IMR-90 (cell line): ENCODE data around the gene RCE1. TPM values are rescaled to one million over a fixed set of nuclear protein-coding genes. Genes with fewer than 3 reads are reported as not detected.

Experiments
- ATAC-seq: fragments of 200-7000 bp; cut with Tn5 transposase; 2 replicates; pipeline ENCODE4 v1.9.1; 2020; ENCODE audit warnings: low read depth, mild to moderate bottlenecking, moderate library complexity
- BruUV-seq: library from RNA; stranded (reverse); fragments of 400-500 nt; replicated peaks from 2 replicates; lab custom pipeline; 2021; lab: Mats Ljungman, UMichigan
- CTCF ChIA-PET: fragments of 300-600 bp; formaldehyde crosslinking; extraction: SDS; loops from one replicate; lab custom pipeline; 2021; ENCODE audit warnings: antibody characterized with exemption; lab: Yijun Ruan, JAX
- POLR2A ChIA-PET: fragments of 300-600 bp; sonication (Branson Sonifier 250); formaldehyde crosslinking; loops from one replicate; lab custom pipeline; 2022; ENCODE audit warnings: antibody characterized with exemption; ENCODE audit not compliant: unreplicated experiment; lab: Charles Lee
- DNase-seq: peaks from one replicate; pipeline ENCODE4 v3.0.0; 2013
- H2AFZ ChIP-seq: replicated peaks from 2 replicates; pipeline ENCODE3; 2013; ENCODE audit warnings: low read length, mild to moderate bottlenecking; ENCODE audit not compliant: poor library complexity
- H2AK5ac ChIP-seq: 2 replicates; pipeline ENCODE4 v1.6.1; 2013; ENCODE audit warnings: low read depth, low read length, inconsistent platforms
- H2AK9ac ChIP-seq: replicated peaks from 2 replicates; pipeline ENCODE3; 2013; ENCODE audit warnings: mild to moderate bottlenecking, low read depth, low read length, moderate library complexity; ENCODE audit not compliant: poor library complexity
- H2BK120ac ChIP-seq: 2 replicates; pipeline ENCODE4 v1.6.1; 2013; ENCODE audit warnings: low read depth, low read length, inconsistent platforms
- H2BK15ac ChIP-seq: 3 replicates; pipeline ENCODE4 v1.6.1; 2013; ENCODE audit warnings: low read depth, low read length, inconsistent platforms
- H2BK20ac ChIP-seq: 2 replicates; pipeline ENCODE4 v1.6.1; 2013; ENCODE audit warnings: low read depth, mild to moderate bottlenecking, inconsistent platforms, low read length, moderate library complexity
- H2BK5ac ChIP-seq: 2 replicates; pipeline ENCODE4 v1.6.1; 2013; ENCODE audit warnings: mild to moderate bottlenecking, low read depth, low read length, inconsistent platforms; ENCODE audit not compliant: poor library complexity, severe bottlenecking
- H3K14ac ChIP-seq: replicated peaks from 2 replicates; pipeline ENCODE4 v1.6.1; 2013; ENCODE audit warnings: low read depth, low read length, inconsistent platforms
- H3K18ac ChIP-seq: 2 replicates; pipeline ENCODE4 v1.6.1; 2013; ENCODE audit warnings: low read depth, low read length, control low read depth
- H3K23ac ChIP-seq: 2 replicates; pipeline ENCODE4 v1.6.1; 2013; ENCODE audit warnings: low read depth, low read length, inconsistent platforms
- H3K27ac ChIP-seq: 2 replicates; pipeline ENCODE4 v1.5.1; 2013; ENCODE audit warnings: mild to moderate bottlenecking, control low read depth, low read length; ENCODE audit not compliant: insufficient read depth
- H3K27me3 ChIP-seq: 2 replicates; pipeline ENCODE4 v1.6.1; 2013; ENCODE audit warnings: low read length; ENCODE audit not compliant: control insufficient read depth, insufficient read depth
- H3K36me3 ChIP-seq: 2 replicates; pipeline ENCODE4 v1.6.1; 2013; ENCODE audit warnings: low read length, mixed read lengths; ENCODE audit not compliant: control insufficient read depth, insufficient read depth
- H3K4ac ChIP-seq: 2 replicates; pipeline ENCODE4 v1.6.1; 2013; ENCODE audit warnings: low read depth, low read length, inconsistent platforms
- H3K4me1 ChIP-seq: 2 replicates; pipeline ENCODE4 v1.6.1; 2013; ENCODE audit warnings: low read length, mixed read lengths; ENCODE audit not compliant: control insufficient read depth, insufficient read depth
- H3K4me2 ChIP-seq: 2 replicates; pipeline ENCODE4 v1.6.1; 2013; ENCODE audit warnings: low read depth, mild to moderate bottlenecking, control low read depth, low read length, moderate library complexity
- H3K4me3 ChIP-seq: 2 replicates; pipeline ENCODE4 v1.5.1; 2013; ENCODE audit warnings: low read depth, mild to moderate bottlenecking, control low read depth, low read length, moderate library complexity; ENCODE audit not compliant: insufficient read depth
- H3K56ac ChIP-seq: 2 replicates; pipeline ENCODE4 v1.6.1; 2013; ENCODE audit warnings: low read length, inconsistent platforms; ENCODE audit not compliant: insufficient read depth; ENCODE audit errors: extremely low read depth
- H3K79me1 ChIP-seq, 2 experiments: 2 replicates each; pipeline ENCODE4 v1.6.1; 2013; ENCODE audit warnings: low read length in 2 of 2, inconsistent platforms in 1 of 2, low read depth in 1 of 2
- H3K9ac ChIP-seq: 2 replicates; pipeline ENCODE4 v1.6.1; 2013; ENCODE audit warnings: low read depth, low read length, control low read depth
- H3K9me1 ChIP-seq: 2 replicates; pipeline ENCODE4 v1.6.1; 2013; ENCODE audit warnings: low read length, inconsistent platforms; ENCODE audit not compliant: insufficient read depth
- H3K9me3 ChIP-seq: 2 replicates; pipeline ENCODE4 v1.6.1; 2013; ENCODE audit warnings: low read length; ENCODE audit not compliant: control insufficient read depth, insufficient read depth
- H4K20me1 ChIP-seq: 2 replicates; pipeline ENCODE4 v1.6.1; 2013; ENCODE audit warnings: low read length, inconsistent platforms; ENCODE audit not compliant: insufficient read depth
- H4K5ac ChIP-seq: 2 replicates; pipeline ENCODE4 v1.6.1; 2013; ENCODE audit warnings: mild to moderate bottlenecking, low read depth, low read length, control low read depth
- H4K8ac ChIP-seq, 2 experiments: 2 replicates each; pipeline ENCODE4 v1.6.1; 2013; ENCODE audit warnings: low read depth in 2 of 2, low read length in 2 of 2, control low read depth in 1 of 2, inconsistent platforms in 1 of 2
- H4K91ac ChIP-seq: 2 replicates; pipeline ENCODE4 v1.6.1; 2013; ENCODE audit warnings: low read depth, low read length, inconsistent platforms; ENCODE audit not compliant: insufficient read depth
- MAZ ChIP-seq: IDR thresholded peaks from 2 replicates; pipeline ENCODE4 v1.6.1; 2012; ENCODE audit warnings: low read depth, mild to moderate bottlenecking, low read length, improper control_type of control experiment, moderate library complexity, borderline replicate concordance
- NFE2L2 ChIP-seq: fragments of 150-350 bp; IDR thresholded peaks from 2 replicates; pipeline ENCODE4 v1.6.1; 2016; ENCODE audit warnings: low read depth, mild to moderate bottlenecking, low read length
- POLR2A ChIP-seq: IDR thresholded peaks from 2 replicates; pipeline ENCODE4 v1.6.1; 2012; ENCODE audit warnings: mild to moderate bottlenecking, low read depth, low read length
- USF2 ChIP-seq: fragments of 150-350 bp; IDR thresholded peaks from 2 replicates; pipeline ENCODE4 v1.6.1; 2017; ENCODE audit warnings: mild to moderate bottlenecking, antibody characterized with exemption, low read length, low read depth
- WGBS, 2 experiments: methylation state at CpG; one replicate each; pipeline versions ENCODE4 v1.1.5 to v1.1.7; 2013; ENCODE audit warnings: missing lambda C conversion rate in 2 of 2; ENCODE audit not compliant: insufficient read length in 1 of 2; ENCODE audit errors: extremely low coverage in 2 of 2; 5-methylcytosine and 5-hydroxymethylcytosine counted together
- dilution Hi-C: fragments of 300-500 bp; cut with HindIII; formaldehyde crosslinking; loops from one replicate; pipeline ENCODE4 v1.14.3; 2018; ENCODE audit warnings: low sequenced_read_pairs; ENCODE audit not compliant: unreplicated experiment
- in situ Hi-C: fragments of 300-500 bp; cut with MboI; formaldehyde crosslinking; loops from 3 replicates; pipeline ENCODE4 v1.14.3; 2019; ENCODE audit warnings: low sequenced_read_pairs, inconsistent platforms, mixed read lengths
- intact Hi-C: fragments of 100-400 bp; cut with micrococcal nuclease; formaldehyde crosslinking; loops from 2 replicates; pipeline ENCODE4 v1.10.0; 2022
- polyA plus RNA-seq, 3 experiments: library from polyadenylated mRNA; depleted of rRNA; stranded (reverse); fragments of >200 nt; gene quantifications; 2 replicates each; pipeline ENCODE4 v1.2.3, GENCODE V29; 2012; ENCODE audit warnings: low replicate concordance in 1 of 3
- total RNA-seq: library from RNA; depleted of rRNA; stranded (reverse); fragments of >200 nt; gene quantifications from 2 replicates; pipeline ENCODE4 v1.2.3, GENCODE V29; 2012

RCE1 gene
- total and polyA plus RNA-seq, 2 of the 4 experiments (the other 2 are of a cell fraction) = 6.6 to 19.4 TPM

GRCh38 chr11:66875378-66875777 is 32.1 kb downstream of the RCE1 start:
- no peak overlapping the region for H3K27ac ChIP-seq
- ATAC-seq = no peak

More at GRCh38 chr11:66875378-66875777, 32.1 kb downstream of the RCE1 start:
- no TSS peak for BruUV-seq
- H3K9me1 ChIP-seq = peaks cover under 1% of the 10 kb centered on the region
- POLR2A ChIA-PET = no interaction called here
- DNase-seq = no peak
- H4K20me1 ChIP-seq = no peaks in the 10 kb centered on the region
- no peak overlapping the region for H3K14ac ChIP-seq
- no peaks in the 10 kb centered on the region for H3K9me3 ChIP-seq
- WGBS, 2 experiments = 83% methylated on average over 3 of the region's 13 CpGs; no CpG with 5 or more reads in 1 of the 2 experiments
- in situ Hi-C loops = no loop called here
- dilution Hi-C loops = no loop called here
- H4K91ac ChIP-seq = no peak overlapping the region
- no peak overlapping the region for H3K23ac ChIP-seq
- H3K4me1 ChIP-seq = peaks cover 14% of the 10 kb centered on the region
- TF ChIP-seq POLR2A (no peak), MAZ (no peak), NFE2L2 (no peak), USF2 (no peak)
- H3K4me3 ChIP-seq = no peak overlapping the region
- no peak overlapping the region for H3K56ac ChIP-seq
- H2BK20ac ChIP-seq = no peak overlapping the region
- intact Hi-C loops = no loop called here
- no peak overlapping the region for H2AK5ac ChIP-seq
- no peak overlapping the region for H3K9ac ChIP-seq
- no peak overlapping the region for H4K5ac ChIP-seq
- no peak overlapping the region for H3K4ac ChIP-seq
- H4K8ac ChIP-seq = no peak overlapping the region
- CTCF ChIA-PET = interaction anchor here (0.6 kb wide), 1 partner anchor 1564 kb away, joined by 3 read pairs; no protein-coding TSS in a partner anchor
- no peak overlapping the region for H2BK120ac ChIP-seq
- H3K18ac ChIP-seq = no peak overlapping the region
- peaks cover 14% of the 10 kb centered on the region; the same call in 1 of the 2 replicates for H3K36me3 ChIP-seq
- H2BK5ac ChIP-seq = no peak overlapping the region
- no peaks in the 10 kb centered on the region for H3K27me3 ChIP-seq
- H3K79me1 ChIP-seq = peaks cover 0 to 8% of the 10 kb centered on the region in 2 experiments; a peak in 2 of 4 replicates
- H2AK9ac ChIP-seq = no peak overlapping the region
- H3K4me2 ChIP-seq = no peak overlapping the region
- no peak overlapping the region for H2BK15ac ChIP-seq
- H2AFZ ChIP-seq = no peak overlapping the region
